Karpas-422 (cell line): ENCODE results near the gene LRRK1. TPM values are rescaled to one million over a fixed set of nuclear protein-coding genes. Genes with fewer than 3 reads are reported as not detected.

Experiments used
- DNase-seq: peaks from one replicate; pipeline ENCODE4 v3.0.0-alpha.2; 2015
- H2AFZ ChIP-seq: fragments of 200-600 bp; sonication (generic); 2 replicates; pipeline ENCODE4 v1.6.1; 2014; ENCODE audit warnings: antibody characterized with exemption, low read length, mixed read lengths
- H3K27ac ChIP-seq: fragments of 200-600 bp; sonication (generic); 2 replicates; pipeline ENCODE4 v1.5.1; 2014; ENCODE audit warnings: mild to moderate bottlenecking, low read length, moderate library complexity
- H3K27me3 ChIP-seq: fragments of 200-600 bp; sonication (generic); 2 replicates; pipeline ENCODE4 v1.6.1; 2014; ENCODE audit warnings: low read length, mixed read lengths
- H3K36me3 ChIP-seq: fragments of 200-600 bp; sonication (generic); 2 replicates; pipeline ENCODE4 v1.6.1; 2014; ENCODE audit warnings: low read length, mixed read lengths; ENCODE audit not compliant: insufficient read depth
- H3K4me1 ChIP-seq: fragments of 200-600 bp; sonication (generic); 2 replicates; pipeline ENCODE4 v1.6.1; 2014; ENCODE audit warnings: mild to moderate bottlenecking, low read length, mixed read lengths
- H3K4me2 ChIP-seq: fragments of 200-600 bp; sonication (generic); 2 replicates; pipeline ENCODE4 v1.6.1; 2014; ENCODE audit warnings: low read length, low read depth, mild to moderate bottlenecking; ENCODE audit not compliant: poor library complexity, severe bottlenecking
- H3K4me3 ChIP-seq: fragments of 200-600 bp; sonication (generic); 2 replicates; pipeline ENCODE4 v1.5.1; 2014; ENCODE audit warnings: mild to moderate bottlenecking, antibody characterized with exemption, low read length, mixed read lengths
- H3K79me2 ChIP-seq: fragments of 200-600 bp; sonication (generic); 2 replicates; pipeline ENCODE4 v1.6.1; 2014; ENCODE audit warnings: mild to moderate bottlenecking, low read length, mixed read lengths
- H3K9ac ChIP-seq: fragments of 200-600 bp; sonication (generic); 2 replicates; pipeline ENCODE4 v1.6.0; 2014; ENCODE audit warnings: low read length
- H3K9me2 ChIP-seq: fragments of 200-600 bp; sonication (generic), shearing (Covaris generic); replicated peaks from 2 replicates; pipeline ENCODE4 v1.6.0; 2014; ENCODE audit warnings: mild to moderate bottlenecking, low read length, moderate library complexity; ENCODE audit not compliant: insufficient read depth
- H3K9me3 ChIP-seq: fragments of 300-700, 200-600 bp; sonication (generic); 2 replicates; pipeline ENCODE4 v1.6.1; 2014; ENCODE audit warnings: low read length, mixed read lengths
- H4K20me1 ChIP-seq: fragments of 200-600 bp; sonication (generic); 2 replicates; pipeline ENCODE4 v1.6.1; 2014; ENCODE audit warnings: mild to moderate bottlenecking, antibody characterized with exemption, low read length, low read depth; ENCODE audit not compliant: insufficient read depth
- total RNA-seq: library from RNA; depleted of rRNA; stranded (reverse); fragments of >200 nt; shearing (Covaris generic); gene quantifications from 2 replicates; pipeline ENCODE4 v1.2.3, GENCODE V29; 2014; ENCODE audit warnings: low replicate concordance

The LRRK1 gene
- total RNA-seq, 1 experiment from 2014 or later, result 46.6 TPM

- no peak overlapping the region for H2AFZ ChIP-seq
Measured at GRCh38 chr15:100958326-100959065, 39.3 kb downstream of the LRRK1 start.

GRCh38 chr15:100959066-100960050 lies 40.2 kb downstream of the LRRK1 start:
- 0 out of 2 replicates have a peak overlapping the region, but pooled peaks have one; percentile 26 for H3K27ac ChIP-seq
- H3K36me3 ChIP-seq, result peaks cover 11% of the 10 kb centered on the region
- no peaks in the 10 kb centered on the region for H3K9me3 ChIP-seq
- H4K20me1 ChIP-seq, result no peaks in the 10 kb centered on the region
- H3K4me2 ChIP-seq, result no peak overlapping the region
- no peak overlapping the region for H3K4me3 ChIP-seq
- no peak for DNase-seq
- no peaks in the 10 kb centered on the region for H3K9me2 ChIP-seq
- peaks cover 92% of the 10 kb centered on the region for H3K79me2 ChIP-seq
- H3K4me1 ChIP-seq, result peaks cover 74% of the 10 kb centered on the region
- H3K27me3 ChIP-seq, result no peaks in the 10 kb centered on the region
- no peak overlapping the region for H2AFZ ChIP-seq
- H3K9ac ChIP-seq, result no peak overlapping the region

More at GRCh38 chr15:100958326-100959065, 39.3 kb downstream of the LRRK1 start:
- Histone ChIP-seq H4K20me1 (no peaks in the 10 kb centered on the region), H3K9ac (no peak overlapping the region), H3K4me3 (no peak overlapping the region), H3K36me3 (peaks cover 11% of the 10 kb centered on the region), H3K9me2 (no peaks in the 10 kb centered on the region), H3K79me2 (peaks cover 92% of the 10 kb centered on the region), H3K27ac (peak overlapping the region; percentile 53), H3K4me1 (peaks cover 69% of the 10 kb centered on the region), H3K27me3 (no peaks in the 10 kb centered on the region), H3K9me3 (no peaks in the 10 kb centered on the region), H3K4me2 (no peak overlapping the region)
- no peak for DNase-seq

GRCh38 chr15:100966997-100967396 lies 47.8 kb downstream of the LRRK1 start:
- Histone ChIP-seq H3K4me2 (peak overlapping the region; percentile 61), H3K9me3 (no peaks in the 10 kb centered on the region), H3K4me1 (peaks cover 61% of the 10 kb centered on the region), H2AFZ (no peak overlapping the region), H4K20me1 (no peaks in the 10 kb centered on the region), H3K79me2 (peaks cover 90% of the 10 kb centered on the region), H3K9ac (no peak overlapping the region), H3K36me3 (peaks cover 12% of the 10 kb centered on the region; the same call in 1 of the 2 replicates), H3K9me2 (no peaks in the 10 kb centered on the region), H3K27ac (peak overlapping the region; percentile 80), H3K4me3 (no peak overlapping the region), H3K27me3 (no peaks in the 10 kb centered on the region)
- no peak for DNase-seq

GRCh38 chr15:100968050-100968966 lies 49.2 kb downstream of the LRRK1 start:
- Histone ChIP-seq H3K9me2 (no peaks in the 10 kb centered on the region), H3K9ac (peak overlapping the region; percentile 24; the same call in 1 of the 2 replicates), H3K79me2 (peaks cover 89% of the 10 kb centered on the region)

GRCh38 chr15:100972975-100973350 lies 53.8 kb downstream of the LRRK1 start:
- H4K20me1 ChIP-seq, result no peaks in the 10 kb centered on the region
- DNase-seq, result no peak
- no peak overlapping the region for H3K27ac ChIP-seq
- no peak overlapping the region for H3K4me2 ChIP-seq
- H3K4me3 ChIP-seq, result no peak overlapping the region
- no peaks in the 10 kb centered on the region for H3K9me2 ChIP-seq
- H3K4me1 ChIP-seq, result peaks cover 49% of the 10 kb centered on the region
- peaks cover 80% of the 10 kb centered on the region for H3K79me2 ChIP-seq
- H3K9me3 ChIP-seq, result no peaks in the 10 kb centered on the region
- peaks cover 15% of the 10 kb centered on the region for H3K36me3 ChIP-seq
- H3K27me3 ChIP-seq, result no peaks in the 10 kb centered on the region
- H3K9ac ChIP-seq, result no peak overlapping the region
- no peak overlapping the region for H2AFZ ChIP-seq

More at GRCh38 chr15:100968050-100968966, 49.2 kb downstream of the LRRK1 start:
- Histone ChIP-seq H3K4me1 (peaks cover 57% of the 10 kb centered on the region), H2AFZ (no peak overlapping the region), H3K4me2 (peak overlapping the region; percentile 61), H3K27ac (peak overlapping the region; percentile 80), H3K27me3 (no peaks in the 10 kb centered on the region), H3K4me3 (no peak overlapping the region), H3K36me3 (peaks cover 12% of the 10 kb centered on the region; the same call in 1 of the 2 replicates), H4K20me1 (no peaks in the 10 kb centered on the region), H3K9me3 (no peaks in the 10 kb centered on the region)
- DNase-seq, result peak; percentile 63

DNA sequence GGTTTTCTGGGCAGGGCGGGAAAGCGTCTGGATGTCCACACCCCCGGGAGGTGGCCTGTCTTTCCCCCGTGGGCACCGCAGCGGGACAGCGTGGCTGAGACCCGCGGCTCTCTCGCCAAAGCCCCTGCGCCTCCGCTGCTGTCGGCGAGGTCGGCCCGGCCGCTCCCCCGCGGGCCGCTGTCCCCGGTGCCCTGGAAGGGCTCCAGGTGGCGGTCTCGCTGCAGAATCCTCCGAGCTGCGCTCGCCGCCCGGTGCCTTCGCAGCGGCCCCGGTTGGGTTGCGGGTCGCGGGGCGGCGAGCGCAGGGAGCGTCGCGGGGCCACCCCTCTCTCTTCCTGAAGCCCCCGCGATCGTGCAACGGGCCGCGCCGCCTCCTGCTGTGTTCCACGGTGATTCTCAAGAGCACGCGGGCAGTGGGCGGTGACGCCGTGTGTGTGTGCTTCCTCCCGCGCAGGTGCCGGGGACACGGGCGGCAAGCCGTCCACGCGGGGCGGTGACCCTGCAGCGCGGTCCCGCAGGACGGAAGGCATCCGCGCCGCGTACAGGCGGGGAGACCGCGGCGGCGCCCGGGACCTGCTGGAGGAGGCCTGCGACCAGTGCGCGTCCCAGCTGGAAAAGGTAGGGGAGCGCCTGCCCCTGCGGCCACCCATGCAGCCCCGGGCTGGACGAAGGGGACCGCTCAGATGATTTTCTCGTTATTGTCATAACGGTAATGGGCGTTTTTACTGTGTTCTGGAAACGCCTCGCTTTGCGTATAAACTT lies 54.4 kb downstream of the LRRK1 start:
- Histone ChIP-seq H2AFZ (no peak overlapping the region), H3K36me3 (peaks cover 12% of the 10 kb centered on the region; the same call in 1 of the 2 replicates), H3K4me2 (no peak overlapping the region), H3K27me3 (no peaks in the 10 kb centered on the region), H4K20me1 (no peaks in the 10 kb centered on the region), H3K79me2 (peaks cover 82% of the 10 kb centered on the region), H3K27ac (no peak overlapping the region), H3K9ac (no peak overlapping the region), H3K9me3 (no peaks in the 10 kb centered on the region), H3K4me3 (no peak overlapping the region), H3K9me2 (no peaks in the 10 kb centered on the region), H3K4me1 (peaks cover 49% of the 10 kb centered on the region)
- DNase-seq, result no peak

DNA sequence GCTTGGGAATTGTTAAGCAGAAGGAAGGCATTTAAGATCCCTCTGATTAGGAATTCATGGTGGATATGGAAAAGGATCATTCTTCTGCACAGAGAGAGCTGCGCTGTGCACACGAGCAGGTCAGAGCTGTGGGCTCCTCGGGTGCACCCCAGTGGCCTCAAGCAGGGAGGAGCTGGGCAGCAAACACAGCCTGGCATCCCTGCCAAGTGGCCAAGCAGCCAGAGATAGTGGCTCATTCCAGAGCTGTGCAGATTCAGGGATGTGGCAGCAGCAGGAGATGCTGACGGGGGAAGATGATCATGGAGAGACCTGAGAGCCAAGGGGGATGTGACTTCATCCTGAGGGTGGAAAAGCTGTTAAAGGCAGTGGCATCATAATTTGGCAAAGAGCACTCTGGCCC lies 55.9 kb downstream of the LRRK1 start:
- DNase-seq, result no peak
- Histone ChIP-seq H4K20me1 (no peaks in the 10 kb centered on the region), H3K27ac (0 out of 2 replicates have a peak overlapping the region, but pooled peaks have one; percentile 34), H3K9ac (no peak overlapping the region), H3K4me3 (no peak overlapping the region), H3K4me1 (peaks cover 60% of the 10 kb centered on the region), H3K4me2 (no peak overlapping the region), H3K27me3 (no peaks in the 10 kb centered on the region), H3K9me3 (no peaks in the 10 kb centered on the region), H3K79me2 (peaks cover 80% of the 10 kb centered on the region), H3K36me3 (peaks cover 12% of the 10 kb centered on the region; the same call in 1 of the 2 replicates), H2AFZ (no peak overlapping the region), H3K9me2 (no peaks in the 10 kb centered on the region)
